HL-60 (cell line): ENCODE data around the gene OR5H2.
"Not testable (repeated sequence)": the region's sequence is repeated elsewhere in the genome, so short reads cannot be mapped to it uniquely, and the experiment has no call there.

ENCODE experiments used
- GABPA ChIP-seq: IDR thresholded peaks from 2 replicates; pipeline ENCODE4 v1.6.1; 2012; ENCODE audit warnings: low read depth
- POLR2AphosphoS5 ChIP-seq: IDR thresholded peaks from 2 replicates; pipeline ENCODE4 v1.6.1; 2012; ENCODE audit warnings: low read depth
- TF ChIP-seq, protein P1 (sequence below): IDR thresholded peaks from one replicate; pipeline ENCODE4 v1.5.1; 2011; ENCODE audit warnings: low read length, control low read depth, inconsistent platforms; ENCODE audit not compliant: insufficient read depth
- TF ChIP-seq, protein P2 (sequence below): IDR thresholded peaks from 2 replicates; pipeline ENCODE4 v1.6.1; 2012; ENCODE audit warnings: low read depth; ENCODE audit not compliant: insufficient replicate concordance

- TF ChIP-seq, protein P1, sequence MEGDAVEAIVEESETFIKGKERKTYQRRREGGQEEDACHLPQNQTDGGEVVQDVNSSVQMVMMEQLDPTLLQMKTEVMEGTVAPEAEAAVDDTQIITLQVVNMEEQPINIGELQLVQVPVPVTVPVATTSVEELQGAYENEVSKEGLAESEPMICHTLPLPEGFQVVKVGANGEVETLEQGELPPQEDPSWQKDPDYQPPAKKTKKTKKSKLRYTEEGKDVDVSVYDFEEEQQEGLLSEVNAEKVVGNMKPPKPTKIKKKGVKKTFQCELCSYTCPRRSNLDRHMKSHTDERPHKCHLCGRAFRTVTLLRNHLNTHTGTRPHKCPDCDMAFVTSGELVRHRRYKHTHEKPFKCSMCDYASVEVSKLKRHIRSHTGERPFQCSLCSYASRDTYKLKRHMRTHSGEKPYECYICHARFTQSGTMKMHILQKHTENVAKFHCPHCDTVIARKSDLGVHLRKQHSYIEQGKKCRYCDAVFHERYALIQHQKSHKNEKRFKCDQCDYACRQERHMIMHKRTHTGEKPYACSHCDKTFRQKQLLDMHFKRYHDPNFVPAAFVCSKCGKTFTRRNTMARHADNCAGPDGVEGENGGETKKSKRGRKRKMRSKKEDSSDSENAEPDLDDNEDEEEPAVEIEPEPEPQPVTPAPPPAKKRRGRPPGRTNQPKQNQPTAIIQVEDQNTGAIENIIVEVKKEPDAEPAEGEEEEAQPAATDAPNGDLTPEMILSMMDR: not testable (repeated sequence)
- not testable (repeated sequence) for TF ChIP-seq POLR2AphosphoS5, GABPA
- TF ChIP-seq, protein P2, sequence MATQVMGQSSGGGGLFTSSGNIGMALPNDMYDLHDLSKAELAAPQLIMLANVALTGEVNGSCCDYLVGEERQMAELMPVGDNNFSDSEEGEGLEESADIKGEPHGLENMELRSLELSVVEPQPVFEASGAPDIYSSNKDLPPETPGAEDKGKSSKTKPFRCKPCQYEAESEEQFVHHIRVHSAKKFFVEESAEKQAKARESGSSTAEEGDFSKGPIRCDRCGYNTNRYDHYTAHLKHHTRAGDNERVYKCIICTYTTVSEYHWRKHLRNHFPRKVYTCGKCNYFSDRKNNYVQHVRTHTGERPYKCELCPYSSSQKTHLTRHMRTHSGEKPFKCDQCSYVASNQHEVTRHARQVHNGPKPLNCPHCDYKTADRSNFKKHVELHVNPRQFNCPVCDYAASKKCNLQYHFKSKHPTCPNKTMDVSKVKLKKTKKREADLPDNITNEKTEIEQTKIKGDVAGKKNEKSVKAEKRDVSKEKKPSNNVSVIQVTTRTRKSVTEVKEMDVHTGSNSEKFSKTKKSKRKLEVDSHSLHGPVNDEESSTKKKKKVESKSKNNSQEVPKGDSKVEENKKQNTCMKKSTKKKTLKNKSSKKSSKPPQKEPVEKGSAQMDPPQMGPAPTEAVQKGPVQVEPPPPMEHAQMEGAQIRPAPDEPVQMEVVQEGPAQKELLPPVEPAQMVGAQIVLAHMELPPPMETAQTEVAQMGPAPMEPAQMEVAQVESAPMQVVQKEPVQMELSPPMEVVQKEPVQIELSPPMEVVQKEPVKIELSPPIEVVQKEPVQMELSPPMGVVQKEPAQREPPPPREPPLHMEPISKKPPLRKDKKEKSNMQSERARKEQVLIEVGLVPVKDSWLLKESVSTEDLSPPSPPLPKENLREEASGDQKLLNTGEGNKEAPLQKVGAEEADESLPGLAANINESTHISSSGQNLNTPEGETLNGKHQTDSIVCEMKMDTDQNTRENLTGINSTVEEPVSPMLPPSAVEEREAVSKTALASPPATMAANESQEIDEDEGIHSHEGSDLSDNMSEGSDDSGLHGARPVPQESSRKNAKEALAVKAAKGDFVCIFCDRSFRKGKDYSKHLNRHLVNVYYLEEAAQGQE: not testable (repeated sequence)
Measured at GRCh38 chr3:98256026-98256425, 26.3 kb upstream of the OR5H2 start.
